HL-60/S4 treated with phorbol 12-myristate 13-acetate at 8.2 ng/mL for 4 days and 3 days (cell line): ENCODE measurements around the gene SOHLH2.

ENCODE experiments used
- in situ Hi-C: fragments of 300-500 bp; cut with MboI; formaldehyde crosslinking; loops from 2 replicates; pipeline ENCODE4 v1.15.0; 2022; ENCODE audit warnings: low sequenced_read_pairs

The SOHLH2 gene

GRCh38 chr13:36214163-36214921 is at the start of gene SOHLH2:
Gene SOHLH2, minus strand, starts transcription at chr13:36214556. Its CDS starts 30 bp downstream, at chr13:36214526.
- in situ Hi-C loops = no loop called here

- in situ Hi-C loops = no loop called here
These were observed 47.6 kb upstream of the SOHLH2 start for GRCh38 chr13:36261976-36262375.

- in situ Hi-C loops = no loop called here
These were observed 46.7 kb upstream of the SOHLH2 start for GRCh38 chr13:36261011-36261410.

GRCh38 chr13:36259361-36260137 is 45.2 kb upstream of the SOHLH2 start:
- in situ Hi-C loops = no loop called here

- in situ Hi-C loops = no loop called here
These were observed 44.5 kb upstream of the SOHLH2 start for GRCh38 chr13:36258831-36259230.

GRCh38 chr13:36251526-36251925 is 37.2 kb upstream of the SOHLH2 start:
- in situ Hi-C loops = no loop called here

GRCh38 chr13:36251017-36251416 is 36.7 kb upstream of the SOHLH2 start:
- in situ Hi-C loops = no loop called here

GRCh38 chr13:36248700-36249099 is 34.3 kb upstream of the SOHLH2 start:
- in situ Hi-C loops = no loop called here

GRCh38 chr13:36244990-36245389 is 30.6 kb upstream of the SOHLH2 start:
- in situ Hi-C loops = no loop called here

- in situ Hi-C loops = no loop called here
These were observed 29.7 kb upstream of the SOHLH2 start for GRCh38 chr13:36244073-36244472.

- in situ Hi-C loops = no loop called here
These were observed 28.4 kb upstream of the SOHLH2 start for GRCh38 chr13:36242761-36243160.

GRCh38 chr13:36231236-36231635 is 16.9 kb upstream of the SOHLH2 start:
- in situ Hi-C loops = no loop called here

- in situ Hi-C loops = no loop called here
These were observed 10.4 kb upstream of the SOHLH2 start for GRCh38 chr13:36224730-36225129.

GRCh38 chr13:36219883-36220282 is 5.5 kb upstream of the SOHLH2 start:
- in situ Hi-C loops = no loop called here

- in situ Hi-C loops = no loop called here
These were observed 3.1 kb upstream of the SOHLH2 start for GRCh38 chr13:36217456-36217855.

GRCh38 chr13:36212789-36213188 is 1.6 kb downstream of the SOHLH2 start:
- in situ Hi-C loops = no loop called here

- in situ Hi-C loops = no loop called here
These were observed 2.8 kb downstream of the SOHLH2 start for GRCh38 chr13:36211567-36211966.

- in situ Hi-C loops = no loop called here
These were observed 3.6 kb downstream of the SOHLH2 start for GRCh38 chr13:36210738-36211137.

GRCh38 chr13:36207672-36208071 is 6.7 kb downstream of the SOHLH2 start:
- in situ Hi-C loops = no loop called here

GRCh38 chr13:36193151-36193855 is 21.1 kb downstream of the SOHLH2 start:
- in situ Hi-C loops = no loop called here

GRCh38 chr13:36192166-36192565 is 22.2 kb downstream of the SOHLH2 start:
- in situ Hi-C loops = no loop called here

GRCh38 chr13:36190771-36191170 is 23.6 kb downstream of the SOHLH2 start:
- in situ Hi-C loops = no loop called here
